ENCODE measurements around the gene FASN. TPM values are rescaled to one million over a fixed set of nuclear protein-coding genes. Genes with fewer than 3 reads are reported as not detected.

The FASN gene
- total and polyA plus RNA-seq, 2 of the 13 experiments (the other 11 are each of a cell fraction or from before 2014, with no cell fraction given): 51.7 to 101 TPM

GRCh38 chr17:82098939-82099763 is 1.1 kb upstream of the FASN start (continued):
- TF ChIP-seq, protein P1, sequence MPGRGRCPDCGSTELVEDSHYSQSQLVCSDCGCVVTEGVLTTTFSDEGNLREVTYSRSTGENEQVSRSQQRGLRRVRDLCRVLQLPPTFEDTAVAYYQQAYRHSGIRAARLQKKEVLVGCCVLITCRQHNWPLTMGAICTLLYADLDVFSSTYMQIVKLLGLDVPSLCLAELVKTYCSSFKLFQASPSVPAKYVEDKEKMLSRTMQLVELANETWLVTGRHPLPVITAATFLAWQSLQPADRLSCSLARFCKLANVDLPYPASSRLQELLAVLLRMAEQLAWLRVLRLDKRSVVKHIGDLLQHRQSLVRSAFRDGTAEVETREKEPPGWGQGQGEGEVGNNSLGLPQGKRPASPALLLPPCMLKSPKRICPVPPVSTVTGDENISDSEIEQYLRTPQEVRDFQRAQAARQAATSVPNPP (CRISPR knock-in tag; IDR thresholded peaks at IDR 0.05): no peak
- no peak for TF ChIP-seq ZNF576 (CRISPR knock-in tag; IDR thresholded peaks at IDR 0.05)
- TF ChIP-seq ZNF775 (CRISPR knock-in tag; IDR thresholded peaks at IDR 0.05; ENCODE audit: borderline replicate concordance): no peak
- TF ChIP-seq, protein P2, sequence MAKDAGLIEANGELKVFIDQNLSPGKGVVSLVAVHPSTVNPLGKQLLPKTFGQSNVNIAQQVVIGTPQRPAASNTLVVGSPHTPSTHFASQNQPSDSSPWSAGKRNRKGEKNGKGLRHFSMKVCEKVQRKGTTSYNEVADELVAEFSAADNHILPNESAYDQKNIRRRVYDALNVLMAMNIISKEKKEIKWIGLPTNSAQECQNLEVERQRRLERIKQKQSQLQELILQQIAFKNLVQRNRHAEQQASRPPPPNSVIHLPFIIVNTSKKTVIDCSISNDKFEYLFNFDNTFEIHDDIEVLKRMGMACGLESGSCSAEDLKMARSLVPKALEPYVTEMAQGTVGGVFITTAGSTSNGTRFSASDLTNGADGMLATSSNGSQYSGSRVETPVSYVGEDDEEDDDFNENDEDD (CRISPR knock-in tag; IDR thresholded peaks at IDR 0.05; ENCODE audit: borderline replicate concordance): no peak
- no peak for TF ChIP-seq NFRKB (IDR thresholded peaks at IDR 0.05)
- no peak for TF ChIP-seq ZBTB21 (CRISPR knock-in tag; IDR thresholded peaks at IDR 0.05)
- TF ChIP-seq NFATC3 (CRISPR knock-in tag; IDR thresholded peaks at IDR 0.05): 0 out of 2 replicates have a peak, but pooled peaks have one; percentile 77
- TF ChIP-seq BHLHE40 (IDR thresholded peaks at IDR 0.05; ENCODE audit: low read length): no peak
- TF ChIP-seq ZFP36L2 (CRISPR knock-in tag; IDR thresholded peaks at IDR 0.05): no peak
- no peak for TF ChIP-seq SCMH1 (CRISPR knock-in tag; IDR thresholded peaks at IDR 0.05; ENCODE audit: borderline replicate concordance)
- TF ChIP-seq ERF (CRISPR knock-in tag; IDR thresholded peaks at IDR 0.05): no peak
- TF ChIP-seq TIGD3 (CRISPR knock-in tag; IDR thresholded peaks at IDR 0.05; ENCODE audit: borderline replicate concordance): no peak
- no peak for TF ChIP-seq ELF3 (CRISPR knock-in tag; IDR thresholded peaks at IDR 0.05)
- no peak for TF ChIP-seq ZNF468 (CRISPR knock-in tag; IDR thresholded peaks at IDR 0.05)
- peak; percentile 51; the same call in 1 of the 2 replicates for TF ChIP-seq ZNF276 (CRISPR knock-in tag; IDR thresholded peaks at IDR 0.05; ENCODE audit: low read depth)
- TF ChIP-seq ZNF326 (CRISPR knock-in tag; IDR thresholded peaks at IDR 0.05; ENCODE audit: borderline replicate concordance): no peak
- no peak for TF ChIP-seq TAF15 (IDR thresholded peaks at IDR 0.05; ENCODE audit: low read depth, low read length, poor library complexity, severe bottlenecking)
- TF ChIP-seq, protein P3, sequence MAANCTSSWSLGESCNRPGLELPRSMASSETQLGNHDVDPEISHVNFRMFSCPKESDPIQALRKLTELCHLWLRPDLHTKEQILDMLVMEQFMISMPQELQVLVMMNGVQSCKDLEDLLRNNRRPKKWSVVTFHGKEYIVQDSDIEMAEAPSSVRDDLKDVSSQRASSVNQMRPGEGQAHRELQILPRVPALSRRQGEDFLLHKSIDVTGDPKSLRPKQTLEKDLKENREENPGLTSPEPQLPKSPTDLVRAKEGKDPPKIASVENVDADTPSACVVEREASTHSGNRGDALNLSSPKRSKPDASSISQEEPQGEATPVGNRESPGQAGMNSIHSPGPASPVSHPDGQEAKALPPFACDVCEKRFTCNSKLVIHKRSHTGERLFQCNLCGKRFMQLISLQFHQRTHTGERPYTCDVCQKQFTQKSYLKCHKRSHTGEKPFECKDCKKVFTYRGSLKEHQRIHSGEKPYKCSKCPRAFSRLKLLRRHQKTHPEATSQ (CRISPR knock-in tag; IDR thresholded peaks at IDR 0.05; ENCODE audit: borderline replicate concordance): no peak
- no peak for TF ChIP-seq ZSCAN29 (CRISPR knock-in tag; conservative IDR thresholded peaks at IDR 0.05)
- TF ChIP-seq HIVEP1 (CRISPR knock-in tag; IDR thresholded peaks at IDR 0.05): peak; percentile 71; the same call in 1 of the 2 replicates
- no peak; the same call in 1 of the 2 replicates for TF ChIP-seq PAF1 (CRISPR knock-in tag; IDR thresholded peaks at IDR 0.05)
- TF ChIP-seq CBFB (CRISPR knock-in tag; IDR thresholded peaks at IDR 0.05): 0 out of 2 replicates have a peak, but pooled peaks have one; percentile 7

All from HepG2 (cell line).